Measurements from ENCODE around the gene AHDC1.
A peak's percentile ranks its signal among the peaks of the same experiment; 100 is the strongest.
"Not testable (repeated sequence)": the region's sequence is repeated elsewhere in the genome, so short reads cannot be mapped to it uniquely, and the experiment has no call there.

AHDC1 gene

GRCh38 chr1:27603681-27604578 is at the start of gene AHDC1:
AHDC1 (minus strand) TSS chr1:27604144; CDS start chr1:27552115, 52,029 bp downstream.
- DNase-seq, result peak; percentile 49 to 90 (median 80)

GRCh38 chr1:27652111-27652864 is 48.3 kb upstream of the AHDC1 start:
- DNase-seq, result no peak

GRCh38 chr1:27650539-27651175 is 46.7 kb upstream of the AHDC1 start:
- peak in 3 of 58 donors; percentile 11 to 21 (median 16) for DNase-seq

GRCh38 chr1:27650171-27650538 is 46.2 kb upstream of the AHDC1 start:
- no peak for DNase-seq

- no peak for DNase-seq
Measured at GRCh38 chr1:27649306-27649635, 45.3 kb upstream of the AHDC1 start.

- no peak for DNase-seq
Measured at GRCh38 chr1:27648602-27649305, 44.8 kb upstream of the AHDC1 start.

- no peak for DNase-seq
Measured at GRCh38 chr1:27647328-27647727, 43.4 kb upstream of the AHDC1 start.

GRCh38 chr1:27646676-27647075 is 42.7 kb upstream of the AHDC1 start:
- DNase-seq, result no peak

- DNase-seq, result no peak
Measured at GRCh38 chr1:27645071-27645415, 41.1 kb upstream of the AHDC1 start.

GRCh38 chr1:27644369-27645070 is 40.6 kb upstream of the AHDC1 start:
- no peak for DNase-seq

- peak in 2 of 58 donors; percentile 2 to 10 for DNase-seq
Measured at GRCh38 chr1:27643600-27644368, 39.8 kb upstream of the AHDC1 start.

GRCh38 chr1:27640514-27640913 is 36.6 kb upstream of the AHDC1 start:
- not testable (repeated sequence) for DNase-seq

GRCh38 chr1:27638805-27639204 is 34.9 kb upstream of the AHDC1 start:
- no peak for DNase-seq

- no peak for DNase-seq
Measured at GRCh38 chr1:27638047-27638734, 34.2 kb upstream of the AHDC1 start.

GRCh38 chr1:27635396-27636142 is 31.6 kb upstream of the AHDC1 start:
- DNase-seq, result no peak

- DNase-seq, result no peak
Measured at GRCh38 chr1:27634985-27635367, 31.0 kb upstream of the AHDC1 start, which contains the start of gene FGR. FGR (minus strand) TSS chr1:27635185; CDS start chr1:27623916, 11,269 bp downstream.

- no peak for DNase-seq
Measured at GRCh38 chr1:27634177-27634984, 30.4 kb upstream of the AHDC1 start.
